ENCODE results near the gene STX18. TPM values are rescaled to one million over a fixed set of nuclear protein-coding genes. Genes with fewer than 3 reads are reported as not detected.

The STX18 gene
- total and polyA plus RNA-seq, 2 donors (not counting 1 experiment from before 2014, with no cell fraction given), result 27.4 to 28.2 TPM

GRCh38 chr4:4415107-4415805 lies 126.6 kb downstream of the STX18 start:
- no peak for DNase-seq (ENCODE audit: low read depth in 2 of 2)
- H3K9me3 ChIP-seq (ENCODE audit: control insufficient read depth, insufficient read depth, low read depth, low read length), result no peaks in the 10 kb centered on the region
- no peak overlapping the region for H3K4me3 ChIP-seq (replicated peaks in 1 of 4; ENCODE audit: control extremely low read depth in 1 of 4, insufficient read depth in 1 of 4, low read depth in 3 of 4, low read length in 4 of 4)
- no peaks in the 10 kb centered on the region for H3K4me1 ChIP-seq (ENCODE audit: control insufficient read depth, extremely low read depth, insufficient read depth, low read length)
- H3K27me3 ChIP-seq (ENCODE audit: control insufficient read depth, insufficient read depth, low read length), result no peaks in the 10 kb centered on the region
- no peaks in the 10 kb centered on the region for H3K79me2 ChIP-seq (ENCODE audit: control insufficient read depth, insufficient read depth, low read length)
- H3K9ac ChIP-seq (ENCODE audit: insufficient read depth, low read length), result no peak overlapping the region
- H3K27ac ChIP-seq (ENCODE audit: insufficient read depth, low read length), result no peak overlapping the region
- TF ChIP-seq EZH2 (IDR thresholded peaks at IDR 0.05; ENCODE audit: low read length, missing control alignments), result no peak
- TF ChIP-seq, protein P1, sequence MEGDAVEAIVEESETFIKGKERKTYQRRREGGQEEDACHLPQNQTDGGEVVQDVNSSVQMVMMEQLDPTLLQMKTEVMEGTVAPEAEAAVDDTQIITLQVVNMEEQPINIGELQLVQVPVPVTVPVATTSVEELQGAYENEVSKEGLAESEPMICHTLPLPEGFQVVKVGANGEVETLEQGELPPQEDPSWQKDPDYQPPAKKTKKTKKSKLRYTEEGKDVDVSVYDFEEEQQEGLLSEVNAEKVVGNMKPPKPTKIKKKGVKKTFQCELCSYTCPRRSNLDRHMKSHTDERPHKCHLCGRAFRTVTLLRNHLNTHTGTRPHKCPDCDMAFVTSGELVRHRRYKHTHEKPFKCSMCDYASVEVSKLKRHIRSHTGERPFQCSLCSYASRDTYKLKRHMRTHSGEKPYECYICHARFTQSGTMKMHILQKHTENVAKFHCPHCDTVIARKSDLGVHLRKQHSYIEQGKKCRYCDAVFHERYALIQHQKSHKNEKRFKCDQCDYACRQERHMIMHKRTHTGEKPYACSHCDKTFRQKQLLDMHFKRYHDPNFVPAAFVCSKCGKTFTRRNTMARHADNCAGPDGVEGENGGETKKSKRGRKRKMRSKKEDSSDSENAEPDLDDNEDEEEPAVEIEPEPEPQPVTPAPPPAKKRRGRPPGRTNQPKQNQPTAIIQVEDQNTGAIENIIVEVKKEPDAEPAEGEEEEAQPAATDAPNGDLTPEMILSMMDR (conservative IDR thresholded peaks at IDR 0.05 in 1 of 2, IDR thresholded peaks at IDR 0.05 in 1 of 2; ENCODE audit: low read depth in 1 of 2, low read length in 2 of 2), result no peak
- H2AFZ ChIP-seq (ENCODE audit: low read length), result no peak overlapping the region
- H3K4me2 ChIP-seq (ENCODE audit: extremely low read depth, insufficient read depth, low read length), result no peak overlapping the region
- H3K36me3 ChIP-seq (ENCODE audit: control insufficient read depth, insufficient read depth, low read length), result peaks cover 6% of the 10 kb centered on the region
- no peaks in the 10 kb centered on the region for H4K20me1 ChIP-seq (ENCODE audit: control insufficient read depth, extremely low read depth, insufficient read depth, low read length)

- H3K4me2 ChIP-seq (ENCODE audit: extremely low read depth, insufficient read depth, low read length), result no peak overlapping the region
- H4K20me1 ChIP-seq (ENCODE audit: control insufficient read depth, extremely low read depth, insufficient read depth, low read length), result no peaks in the 10 kb centered on the region
Observed at GRCh38 chr4:4413806-4414205, 128.0 kb downstream of the STX18 start.

GRCh38 chr4:4413373-4413725 lies 128.5 kb downstream of the STX18 start:
- TF ChIP-seq, protein P1 (conservative IDR thresholded peaks at IDR 0.05 in 1 of 2, IDR thresholded peaks at IDR 0.05 in 1 of 2; ENCODE audit: low read depth in 1 of 2, low read length in 2 of 2), result no peak
- no peak for TF ChIP-seq EZH2 (IDR thresholded peaks at IDR 0.05; ENCODE audit: low read length, missing control alignments)
- no peaks in the 10 kb centered on the region for H3K4me1 ChIP-seq (ENCODE audit: control insufficient read depth, extremely low read depth, insufficient read depth, low read length)
- H3K27me3 ChIP-seq (ENCODE audit: control insufficient read depth, insufficient read depth, low read length), result no peaks in the 10 kb centered on the region
- H4K20me1 ChIP-seq (ENCODE audit: control insufficient read depth, extremely low read depth, insufficient read depth, low read length), result no peaks in the 10 kb centered on the region
- no peak overlapping the region for H3K4me3 ChIP-seq (replicated peaks in 1 of 4; ENCODE audit: control extremely low read depth in 1 of 4, insufficient read depth in 1 of 4, low read depth in 3 of 4, low read length in 4 of 4)
- no peak overlapping the region for H2AFZ ChIP-seq (ENCODE audit: low read length)
- no peak overlapping the region for H3K9ac ChIP-seq (ENCODE audit: insufficient read depth, low read length)
- H3K36me3 ChIP-seq (ENCODE audit: control insufficient read depth, insufficient read depth, low read length), result peaks cover 2% of the 10 kb centered on the region
- H3K4me2 ChIP-seq (ENCODE audit: extremely low read depth, insufficient read depth, low read length), result no peak overlapping the region
- no peak overlapping the region for H3K27ac ChIP-seq (ENCODE audit: insufficient read depth, low read length)
- DNase-seq (ENCODE audit: low read depth in 2 of 2), result no peak
- H3K9me3 ChIP-seq (ENCODE audit: control insufficient read depth, insufficient read depth, low read depth, low read length), result no peaks in the 10 kb centered on the region
- H3K79me2 ChIP-seq (ENCODE audit: control insufficient read depth, insufficient read depth, low read length), result no peaks in the 10 kb centered on the region

More at GRCh38 chr4:4413806-4414205, 128.0 kb downstream of the STX18 start:
- Histone ChIP-seq H3K36me3 (ENCODE audit: control insufficient read depth, insufficient read depth, low read length) (peaks cover 2% of the 10 kb centered on the region), H3K27ac (ENCODE audit: insufficient read depth, low read length) (no peak overlapping the region), H3K27me3 (ENCODE audit: control insufficient read depth, insufficient read depth, low read length) (no peaks in the 10 kb centered on the region), H3K4me3 (replicated peaks in 1 of 4; ENCODE audit: control extremely low read depth in 1 of 4, insufficient read depth in 1 of 4, low read depth in 3 of 4, low read length in 4 of 4) (no peak overlapping the region), H3K79me2 (ENCODE audit: control insufficient read depth, insufficient read depth, low read length) (no peaks in the 10 kb centered on the region), H2AFZ (ENCODE audit: low read length) (no peak overlapping the region), H3K4me1 (ENCODE audit: control insufficient read depth, extremely low read depth, insufficient read depth, low read length) (no peaks in the 10 kb centered on the region), H3K9me3 (ENCODE audit: control insufficient read depth, insufficient read depth, low read depth, low read length) (no peaks in the 10 kb centered on the region), H3K9ac (ENCODE audit: insufficient read depth, low read length) (no peak overlapping the region)
- DNase-seq (ENCODE audit: low read depth in 2 of 2), result no peak
- TF ChIP-seq, protein P1 (conservative IDR thresholded peaks at IDR 0.05 in 1 of 2, IDR thresholded peaks at IDR 0.05 in 1 of 2; ENCODE audit: low read depth in 1 of 2, low read length in 2 of 2), result no peak
- TF ChIP-seq EZH2 (IDR thresholded peaks at IDR 0.05; ENCODE audit: low read length, missing control alignments), result no peak
